Activated effector memory CD4-positive, alpha-beta T cell treated with anti-CD3 and anti-CD28 coated beads, Interleukin-2, amount 50 U/mL, for 16 hours (primary cell): ENCODE measurements around the gene KCNQ2.

Experiments used
- DNase-seq: peaks from one replicate; pipeline ENCODE4 v3.0.0-alpha.2; 2020

Gene KCNQ2

DNA sequence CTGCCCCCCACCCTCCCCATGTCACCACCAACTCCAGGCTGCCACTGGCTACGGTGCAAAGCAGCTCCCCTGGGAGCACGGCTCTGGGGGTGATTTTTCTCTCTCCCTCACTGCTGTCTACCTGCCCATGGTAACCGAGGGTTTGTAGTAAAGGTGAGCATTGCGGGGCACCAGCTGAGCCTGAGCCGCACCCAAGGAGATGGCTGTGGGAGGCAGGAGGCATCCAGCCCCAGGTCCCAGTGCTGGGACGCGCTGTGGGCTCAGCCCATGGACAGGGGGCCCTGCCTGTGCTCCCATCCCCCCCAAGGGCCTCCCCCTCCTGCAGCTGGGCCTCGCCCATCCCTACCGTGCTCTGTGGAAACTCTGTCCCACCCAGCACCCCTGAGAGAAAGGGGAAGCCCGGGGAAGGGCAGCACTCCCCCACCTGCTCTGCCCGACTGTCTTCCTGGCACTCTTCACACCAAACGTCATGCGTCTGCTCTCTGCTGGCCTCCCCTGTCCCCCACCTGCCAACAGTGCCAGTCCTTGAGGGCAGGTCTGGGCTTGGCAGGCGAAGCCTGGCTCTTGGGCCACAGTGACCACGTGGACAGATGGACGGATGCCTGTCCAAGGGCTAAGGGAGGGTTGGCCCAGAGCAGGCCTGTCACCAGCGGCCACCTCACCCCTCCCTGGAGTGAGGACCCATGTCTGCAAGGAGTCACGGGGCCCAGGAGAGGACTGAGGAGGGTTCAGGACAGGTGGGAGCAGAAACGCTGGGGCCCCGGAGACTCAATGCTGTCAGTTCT lies 107.5 kb downstream of the KCNQ2 start:
- no peak for DNase-seq

DNA sequence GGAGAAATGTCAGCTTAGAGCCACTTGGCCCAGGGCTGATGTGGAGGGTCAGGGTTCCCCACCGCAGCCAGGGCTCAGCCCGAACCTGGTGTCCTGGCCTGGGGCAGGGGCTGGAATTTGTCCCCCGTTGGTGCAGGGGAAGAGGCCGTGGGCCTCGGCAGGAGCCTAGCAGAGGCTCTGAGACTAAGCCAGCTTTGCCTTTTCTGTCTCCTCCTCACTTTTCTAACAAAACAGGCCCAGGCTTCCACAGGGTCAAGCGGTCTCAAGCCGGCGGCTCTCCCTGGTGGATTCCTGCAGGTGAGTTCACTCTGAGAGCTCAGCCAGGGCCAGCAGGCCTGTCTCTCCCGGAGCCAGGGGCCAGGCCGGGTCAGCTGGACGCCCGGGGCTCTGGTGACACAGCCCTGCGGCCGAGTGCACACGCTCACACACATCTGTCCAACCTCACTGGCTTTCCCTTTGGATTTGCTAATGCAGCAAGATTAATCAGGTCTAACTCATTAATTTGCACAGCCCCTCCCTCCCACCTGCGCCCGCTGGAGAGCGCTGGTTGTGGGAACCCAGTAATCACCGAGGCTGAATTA lies 108.4 kb downstream of the KCNQ2 start:
- DNase-seq = no peak

DNA sequence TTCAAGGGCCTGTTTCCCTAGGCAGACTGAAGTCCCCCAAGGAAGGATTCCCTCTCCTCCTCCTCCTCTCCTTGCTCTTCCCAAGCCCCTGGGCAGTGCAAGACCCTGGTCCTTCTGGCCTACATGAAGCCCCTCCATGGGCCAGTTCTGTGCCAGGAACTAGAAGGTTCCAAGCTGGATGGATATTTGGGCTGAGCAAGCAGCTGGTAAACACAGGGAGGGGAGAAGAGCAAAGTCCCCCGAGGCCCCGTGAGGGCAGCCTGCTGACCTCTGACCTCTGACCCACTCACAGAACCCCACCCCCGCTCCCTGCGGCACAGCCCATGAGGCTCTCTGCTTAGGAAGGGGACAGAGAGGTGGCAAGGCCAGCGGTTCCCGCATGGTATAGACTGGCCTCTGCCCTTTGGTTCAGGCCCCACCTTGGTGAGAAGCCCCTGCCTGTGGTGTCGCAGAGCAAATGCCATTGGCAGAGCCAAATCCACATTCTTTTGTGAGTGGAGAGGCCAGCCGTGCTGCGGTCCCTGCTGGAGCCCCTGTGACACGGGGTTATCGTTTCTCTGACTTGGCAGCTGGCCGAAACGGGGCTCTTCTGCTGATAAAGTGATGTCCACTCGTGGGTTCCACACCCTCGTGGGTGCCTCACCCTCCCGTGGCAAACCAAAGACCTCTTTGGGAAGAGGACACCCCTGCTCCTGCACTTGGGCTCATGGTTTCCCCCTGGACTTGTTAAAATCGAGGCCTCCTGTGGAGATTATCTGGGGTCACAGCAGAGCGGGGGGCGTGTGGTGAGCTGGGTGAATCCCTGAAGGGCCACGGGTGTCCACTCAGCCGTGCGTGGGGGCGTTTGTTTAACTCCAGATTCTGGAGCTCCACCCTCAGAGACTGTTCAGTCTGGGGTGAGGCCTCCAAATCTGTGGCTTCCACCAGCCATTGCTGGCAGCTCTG lies 109.2 kb downstream of the KCNQ2 start:
- no peak for DNase-seq

DNA sequence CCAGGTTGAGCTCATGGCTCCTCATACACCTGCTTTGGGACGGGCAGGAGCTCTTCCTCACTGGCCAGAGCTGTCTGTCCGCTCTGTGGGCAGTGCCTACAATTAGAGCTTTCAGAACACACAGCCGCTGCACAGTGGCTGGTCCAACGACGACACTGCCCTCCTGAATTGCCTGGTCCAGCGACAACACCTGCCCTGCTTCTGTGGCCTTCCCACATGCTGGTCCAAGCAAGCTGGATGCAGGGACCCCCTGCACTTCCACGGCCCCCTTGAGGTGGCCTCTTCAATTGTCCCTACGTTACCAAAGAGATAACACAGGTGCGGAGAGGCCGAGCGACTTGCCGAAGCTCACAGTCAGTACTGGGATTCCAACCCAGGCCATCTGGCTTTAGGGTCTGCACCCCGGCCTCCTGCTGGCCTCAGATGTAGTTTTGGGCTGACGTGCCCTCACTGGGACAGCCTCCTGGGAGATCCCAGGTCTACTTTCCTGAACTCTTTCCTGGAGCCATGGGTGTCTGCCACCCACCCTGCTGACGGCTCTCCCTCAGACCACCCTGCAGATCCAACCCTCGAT lies 109.9 kb downstream of the KCNQ2 start:
- no peak for DNase-seq

DNA sequence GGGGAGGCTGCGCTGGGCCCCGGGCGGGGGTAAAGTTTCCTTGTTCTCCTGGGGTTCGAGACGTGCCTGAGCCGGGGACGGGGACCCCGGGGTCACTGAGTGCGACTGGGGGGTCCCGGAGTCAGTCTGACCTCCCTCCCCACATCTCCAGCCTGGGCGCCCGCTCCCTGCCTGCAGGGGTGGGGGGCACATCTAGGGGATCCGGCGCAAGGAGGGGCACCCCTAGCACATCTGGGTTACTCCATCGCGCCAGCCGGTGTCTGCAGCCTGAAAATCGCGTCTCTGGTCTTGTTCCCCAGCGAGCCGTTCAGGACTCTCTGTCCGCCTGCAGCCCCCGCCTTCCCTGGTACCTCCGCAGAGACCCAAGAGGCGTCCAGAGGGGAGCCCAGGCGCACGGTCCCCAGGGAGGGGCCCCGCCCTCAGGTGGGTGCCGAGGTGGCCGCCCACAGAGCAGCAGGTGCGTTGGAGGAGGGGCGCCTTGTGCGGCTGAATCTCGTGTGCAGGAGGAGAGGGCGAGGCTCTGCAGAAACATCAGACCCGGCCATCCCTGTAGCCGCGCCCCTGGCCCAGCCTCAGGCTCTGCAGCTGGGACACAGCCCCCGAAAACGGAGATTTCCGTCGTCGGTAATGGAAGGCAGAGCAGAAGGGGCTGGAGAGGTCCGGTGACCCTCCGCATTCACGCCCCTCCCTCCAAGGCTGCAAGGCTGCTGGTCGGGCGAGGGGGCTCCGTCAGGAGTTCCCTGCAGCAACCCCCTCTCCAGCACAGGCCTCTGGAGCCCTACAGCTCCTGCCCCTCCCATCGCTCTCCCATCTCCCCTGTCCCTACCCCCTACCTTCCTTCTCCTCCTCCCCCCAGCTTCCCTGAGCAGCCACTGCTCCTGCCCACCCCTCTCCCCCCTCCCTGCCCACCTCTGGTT lies 110.7 kb downstream of the KCNQ2 start:
- no peak for DNase-seq

DNA sequence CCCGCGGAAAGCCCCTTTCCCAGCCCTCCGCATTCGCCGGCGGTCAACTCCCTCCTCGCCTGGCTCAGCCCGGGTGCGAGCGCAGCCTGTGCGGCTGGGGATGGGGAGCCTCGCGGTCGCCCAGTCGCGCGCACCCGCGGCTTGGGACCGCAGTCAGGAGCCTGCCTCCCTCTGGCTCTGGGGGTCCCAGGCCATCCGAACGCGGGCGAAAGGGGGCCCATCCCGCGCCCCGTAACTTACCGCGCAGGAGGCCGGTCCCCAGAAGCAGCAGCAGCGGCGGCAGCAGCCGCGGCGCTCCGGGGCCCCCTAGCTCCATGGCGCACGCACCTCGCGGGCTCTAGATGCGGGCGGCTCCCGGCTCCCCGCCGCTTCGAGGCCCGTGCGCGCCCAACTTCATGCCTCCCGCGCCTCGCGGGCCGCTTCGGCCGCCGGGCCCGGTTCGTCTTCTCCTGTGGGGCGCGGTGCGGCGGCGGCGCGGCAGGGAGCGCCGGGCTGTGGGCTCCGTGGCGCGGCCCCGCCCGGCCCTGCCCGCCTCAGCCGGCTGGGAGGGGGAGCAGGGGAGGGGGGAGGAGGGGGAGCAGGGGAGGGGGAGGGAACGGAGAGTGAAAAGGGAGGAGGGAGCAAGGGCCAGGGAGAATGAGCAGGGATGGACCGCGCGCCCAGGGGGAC lies 111.5 kb downstream of the KCNQ2 start, which contains the start of gene CHRNA4:
CHRNA4 (minus strand) TSS at position 500 of the 669 bp plus-strand sequence; CDS start at position 316, 184 bp downstream.
- DNase-seq = no peak

DNA sequence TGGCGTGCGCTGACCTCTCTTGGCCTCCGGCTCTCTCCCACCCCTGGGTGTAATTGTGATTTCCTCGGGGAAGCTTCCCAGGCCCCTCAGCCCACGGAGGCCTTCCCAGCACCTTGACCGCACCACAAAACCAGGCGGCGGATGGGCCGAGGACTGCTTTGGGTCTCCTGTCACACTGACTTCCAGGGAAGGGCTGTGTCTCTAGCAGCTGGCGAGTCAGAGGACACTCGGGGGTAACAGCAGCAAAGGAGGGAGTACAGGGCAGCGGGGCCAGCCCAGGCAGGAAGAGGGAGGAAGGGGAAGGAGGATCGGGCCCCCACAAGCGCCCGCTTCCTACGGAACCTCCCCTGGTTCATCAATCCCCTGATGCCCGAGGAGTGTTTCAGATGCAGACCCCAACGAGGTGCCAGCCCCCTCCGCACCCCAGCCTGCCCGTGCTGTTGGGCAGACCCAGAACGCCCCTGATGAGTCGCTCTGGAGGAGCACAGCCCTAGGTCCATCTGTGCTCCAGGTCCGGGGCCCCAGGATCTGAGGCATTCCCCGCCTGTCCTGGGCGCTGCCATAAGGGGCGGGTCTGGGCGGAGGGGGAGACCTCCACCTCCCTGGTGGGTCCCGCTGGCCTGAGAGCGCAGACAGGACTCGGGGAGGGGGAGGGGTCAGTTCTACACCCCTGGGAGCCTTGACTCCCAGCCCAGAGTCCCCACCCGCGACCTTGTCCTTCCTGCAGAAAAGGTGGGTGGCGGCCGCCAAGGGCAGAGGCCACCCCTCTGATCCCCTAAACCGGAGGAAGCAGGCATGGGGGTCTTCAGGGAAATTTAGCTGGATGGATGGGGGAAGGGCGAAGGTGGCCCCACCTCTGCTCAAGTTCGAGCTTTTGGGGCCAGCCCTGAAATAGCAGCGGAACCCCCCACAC lies 112.3 kb downstream of the KCNQ2 start:
- no peak for DNase-seq

DNA sequence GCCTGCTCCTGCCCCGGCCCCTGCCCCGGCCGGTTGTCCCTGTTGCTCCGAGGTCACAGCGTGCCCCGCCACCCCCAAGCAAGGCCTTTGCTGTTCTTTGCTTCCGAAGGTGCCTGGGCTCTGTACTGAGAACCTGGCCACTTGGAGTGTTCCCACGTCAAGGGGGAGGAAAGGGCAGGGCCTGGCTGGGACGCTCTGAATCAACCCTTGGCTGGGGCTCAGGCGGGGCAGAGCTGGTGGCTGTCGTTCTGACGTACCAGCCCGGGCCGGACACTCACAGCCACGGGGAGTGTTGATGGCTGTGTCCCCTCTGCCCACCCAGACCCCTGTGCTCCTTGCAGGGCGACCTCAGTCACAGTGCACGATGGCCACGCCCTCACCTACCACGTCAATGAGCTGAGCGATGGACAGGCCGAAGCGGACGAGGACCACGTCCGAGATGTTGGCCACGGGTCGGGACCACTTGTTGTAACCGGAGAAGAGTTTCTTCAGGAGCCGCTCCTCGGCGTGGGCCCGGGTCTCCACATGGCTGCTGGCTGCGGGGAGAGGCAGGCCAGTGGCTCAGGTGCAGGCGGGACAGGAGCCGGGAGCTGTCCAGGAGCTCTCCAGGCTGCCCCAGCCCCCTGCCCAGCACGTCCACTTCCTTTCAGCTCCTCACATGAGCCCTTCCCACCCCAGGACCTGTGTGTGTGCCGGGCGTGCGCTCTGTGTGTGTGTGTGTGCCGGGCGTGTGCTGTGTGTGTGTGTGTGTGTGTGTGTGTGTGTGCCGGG lies 113.1 kb downstream of the KCNQ2 start:
- DNase-seq = no peak

DNA sequence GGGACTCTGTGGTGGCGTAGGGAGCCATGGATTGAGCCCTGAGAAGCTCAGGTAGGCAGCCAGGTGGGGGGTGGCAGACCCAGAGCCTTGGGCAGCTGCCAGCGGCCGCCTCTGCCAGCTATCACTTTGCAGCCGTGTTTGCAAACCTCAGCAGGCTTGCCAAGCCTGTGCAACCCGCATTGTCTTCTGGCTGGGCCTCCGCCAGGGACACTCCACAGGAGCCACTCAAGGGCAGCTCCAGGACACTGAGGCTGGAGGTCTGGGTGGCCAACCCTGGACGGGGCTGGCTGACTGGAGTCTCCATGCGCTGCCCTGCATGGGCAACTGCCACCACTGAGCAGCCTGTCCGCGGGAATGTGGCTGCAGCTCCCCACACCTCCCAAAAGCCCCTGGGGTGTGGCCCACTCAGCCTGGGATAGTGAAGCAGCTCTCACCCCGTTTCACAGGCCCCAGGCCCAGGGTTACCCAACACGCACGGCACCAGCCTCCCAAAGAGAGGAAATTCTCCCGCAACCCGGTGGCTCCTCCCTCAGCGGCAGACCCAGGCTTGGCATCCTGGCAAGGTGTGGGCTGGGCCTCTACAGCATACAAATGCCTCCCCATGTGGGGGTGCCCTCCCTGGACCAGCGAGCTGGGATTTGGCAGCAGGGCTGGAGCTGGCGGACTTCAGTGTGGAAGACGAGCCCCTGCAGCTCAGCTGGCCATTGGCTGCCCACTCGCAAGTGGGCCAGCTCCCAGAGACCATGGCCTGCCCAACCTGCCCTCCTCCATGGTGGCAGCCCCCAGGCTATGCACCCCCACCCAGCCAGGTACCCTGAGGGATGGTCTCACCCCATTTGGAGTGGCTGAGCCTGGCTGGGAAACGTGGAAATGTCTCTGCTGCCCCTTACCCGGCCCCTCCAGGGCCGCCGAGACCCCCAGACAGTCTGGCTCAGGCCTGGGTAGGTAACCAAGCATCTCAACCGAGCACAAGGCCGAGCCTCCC lies 114.2 kb downstream of the KCNQ2 start:
- no peak for DNase-seq

DNA sequence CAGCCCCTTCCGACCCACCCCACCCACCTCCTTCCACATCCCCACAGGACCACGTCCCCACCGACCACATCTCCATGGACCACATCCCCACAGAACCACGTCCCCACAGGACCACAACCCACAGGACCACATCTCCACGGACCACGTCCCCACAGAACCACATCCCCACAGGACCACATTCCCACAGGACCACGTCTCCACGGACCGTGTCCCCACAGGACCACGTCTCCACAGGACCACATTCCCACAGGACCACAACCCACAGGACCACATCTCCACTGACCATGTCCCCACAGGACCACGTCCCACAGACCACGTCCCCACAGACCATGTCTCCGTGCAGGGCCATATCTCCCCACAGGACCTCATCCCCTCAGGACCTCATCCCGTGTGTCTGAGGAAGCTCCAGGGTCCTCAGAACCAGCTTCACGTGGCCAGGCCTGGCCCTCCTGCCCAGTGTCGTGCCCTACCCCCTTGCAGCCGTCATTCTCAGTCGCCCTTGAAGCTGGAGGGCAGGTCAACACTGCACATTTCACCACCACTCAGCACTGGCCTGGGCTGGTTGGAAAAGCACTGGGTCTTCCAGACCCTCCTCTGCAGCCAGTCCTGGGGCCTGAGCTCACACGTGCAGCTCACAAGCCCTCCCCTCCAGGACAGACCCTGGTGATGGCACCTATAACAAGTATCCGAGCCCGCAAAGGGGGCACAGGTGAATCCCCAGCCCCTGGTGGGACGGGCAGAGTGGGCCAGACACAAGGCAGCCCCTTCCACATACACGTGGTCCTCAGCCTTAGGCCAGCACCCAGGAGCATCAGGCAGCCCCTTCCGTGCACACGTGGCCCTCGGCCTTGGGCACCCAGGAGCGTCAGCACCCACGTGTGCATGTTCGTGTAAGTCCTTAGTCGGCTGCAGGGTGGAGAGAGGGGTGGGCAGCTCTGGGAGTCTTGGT lies 115.2 kb downstream of the KCNQ2 start:
- DNase-seq = no peak

DNA sequence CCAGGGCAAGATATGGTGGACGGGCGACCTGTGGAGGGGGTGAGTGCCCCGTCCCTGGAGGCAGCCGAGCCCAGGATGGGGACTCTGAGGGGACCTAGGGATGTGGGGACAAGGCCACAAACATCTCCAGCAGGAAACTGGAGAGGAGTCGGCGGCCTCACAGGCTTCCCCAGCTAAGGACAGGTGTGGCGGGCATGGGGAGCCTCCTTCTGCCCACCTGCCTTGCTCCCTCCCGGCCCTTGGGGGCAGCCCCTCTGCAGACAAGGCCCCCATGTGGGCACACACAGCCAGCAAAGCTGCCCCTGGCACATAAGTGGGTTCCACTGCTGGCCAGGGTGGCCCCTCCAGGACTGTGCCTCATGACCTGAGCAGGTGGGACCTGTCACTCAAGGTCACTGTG lies 115.9 kb downstream of the KCNQ2 start:
- DNase-seq = no peak

DNA sequence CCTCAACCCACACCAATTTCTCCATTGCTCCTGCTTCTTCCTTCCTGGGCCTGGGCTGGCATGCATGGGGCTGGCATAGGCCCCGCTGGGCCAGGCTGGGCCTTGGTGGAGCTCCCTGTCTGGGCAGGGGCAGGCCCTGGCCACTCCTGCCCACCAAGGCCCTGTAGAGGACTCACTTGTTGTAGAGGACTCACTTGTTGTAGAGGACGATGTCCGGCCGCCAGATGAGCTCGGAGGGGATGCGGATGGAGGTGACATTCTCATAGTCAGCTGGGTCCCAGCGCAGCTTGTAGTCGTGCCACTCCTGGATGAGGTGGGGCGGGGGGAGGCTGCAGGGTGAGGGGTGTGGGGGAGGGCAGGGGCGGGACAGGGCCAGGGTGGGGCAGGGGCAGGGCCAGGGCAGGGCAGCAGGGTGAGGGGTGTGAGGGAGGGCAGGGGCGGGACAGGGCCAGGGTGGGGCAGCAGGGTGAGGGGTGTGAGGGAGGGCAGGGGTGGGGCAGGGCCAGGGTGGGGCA lies 116.6 kb downstream of the KCNQ2 start:
- DNase-seq = no peak

DNA sequence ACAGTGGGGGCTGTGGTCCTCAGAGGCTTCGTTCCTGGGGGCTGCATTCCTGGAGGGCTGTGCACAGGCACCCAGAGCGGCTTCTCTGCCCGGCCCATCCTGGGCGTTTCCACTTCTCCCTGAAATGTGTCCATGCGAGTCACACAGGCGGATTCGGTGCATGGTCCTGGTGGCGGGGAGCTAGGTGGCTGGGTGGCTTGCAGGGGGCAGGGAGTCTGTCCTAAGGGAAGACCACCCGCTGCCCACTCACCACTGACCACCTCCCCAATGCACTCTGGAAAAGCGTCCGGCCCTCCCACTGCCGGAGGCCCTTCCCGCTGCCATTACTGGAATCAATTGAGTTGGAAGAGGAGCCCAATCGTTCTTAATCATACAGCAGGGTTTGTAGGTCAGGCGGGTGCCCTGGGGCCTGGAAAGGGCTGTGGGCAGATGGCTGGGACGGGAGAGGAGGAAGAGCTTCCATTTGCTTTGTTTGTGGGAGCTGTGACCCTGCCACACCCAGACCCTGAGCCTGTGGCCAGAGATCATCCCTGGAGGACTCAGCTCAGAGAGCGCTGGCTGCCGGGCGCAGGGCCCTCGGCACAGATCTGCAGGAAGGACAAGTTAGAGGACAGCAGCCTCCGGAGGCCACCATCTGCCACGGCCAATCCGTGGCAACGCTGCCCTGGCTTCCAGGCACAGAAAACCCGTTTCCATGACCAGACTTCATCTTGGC lies 117.7 kb downstream of the KCNQ2 start:
- DNase-seq = no peak

DNA sequence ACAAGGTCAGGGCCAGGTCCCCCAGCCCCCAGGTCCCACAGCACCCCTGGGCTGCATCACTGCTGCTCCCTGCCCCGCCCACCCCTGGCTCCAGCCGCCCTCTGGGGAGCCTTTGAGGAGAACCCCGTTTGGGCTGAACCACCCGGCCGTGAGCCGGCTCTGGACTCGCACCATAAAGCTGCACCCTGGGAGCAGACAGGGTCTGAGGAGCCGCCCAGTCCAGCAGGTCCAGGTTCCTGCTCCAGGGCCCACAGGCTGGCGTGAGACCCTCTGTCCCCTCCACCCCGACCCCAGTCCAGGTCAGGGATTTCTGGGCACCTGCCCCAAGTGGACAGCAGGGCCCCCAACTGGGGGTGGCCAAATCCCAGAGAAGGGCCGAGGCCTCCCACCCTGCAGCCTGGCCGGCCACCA lies 119.6 kb downstream of the KCNQ2 start:
- DNase-seq = no peak

DNA sequence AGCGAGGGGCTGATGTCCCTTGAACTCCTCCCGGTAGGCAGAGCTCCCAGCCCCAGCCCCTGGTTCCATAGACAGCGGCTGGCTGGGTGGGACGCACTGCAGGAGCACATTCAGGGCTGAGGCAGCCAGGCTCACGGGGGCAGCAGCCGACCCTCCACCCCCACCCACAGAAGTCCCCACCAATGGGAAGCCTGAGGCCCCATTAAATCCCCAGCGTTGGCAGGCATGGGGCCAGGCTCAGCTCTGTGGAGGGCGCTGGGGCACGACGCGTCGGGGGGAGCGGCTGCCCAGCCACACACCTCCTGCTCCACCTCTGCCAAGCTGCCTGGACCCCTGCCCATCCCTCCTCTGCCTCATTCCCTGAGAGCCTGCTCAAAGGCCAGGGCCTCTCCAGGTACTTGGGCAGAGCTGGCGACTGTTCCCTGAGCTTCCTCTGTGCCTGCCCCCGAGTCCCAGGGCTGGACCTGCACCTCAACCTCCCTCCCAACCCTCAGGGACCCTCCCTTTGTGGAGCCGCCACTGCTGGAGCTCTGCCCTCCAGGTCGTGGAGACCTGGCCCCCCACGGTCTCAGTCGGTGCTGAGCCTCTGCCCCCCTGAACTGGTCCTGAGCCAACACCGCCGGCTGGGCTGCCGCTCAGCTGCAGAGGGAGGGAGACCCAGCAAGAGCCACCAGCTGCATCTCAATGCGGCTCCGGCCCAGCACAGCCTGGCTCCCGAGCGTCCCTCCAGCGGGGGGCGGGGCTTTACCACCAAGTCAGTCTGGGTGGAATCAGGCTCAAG lies 120.5 kb downstream of the KCNQ2 start:
- no peak for DNase-seq
